GM10266 (cell line): Measurements from ENCODE around the gene S1PR1.

Experiments
- DNase-seq: peaks from one replicate; pipeline ENCODE4 v3.0.0; 2012; ENCODE audit errors: extremely low spot score
- TF ChIP-seq, protein P1 (sequence below): IDR thresholded peaks from 2 replicates; pipeline ENCODE4 v1.5.1; 2012; ENCODE audit warnings: mild to moderate bottlenecking, low read depth; ENCODE audit not compliant: control insufficient read depth, insufficient read depth; ENCODE audit errors: missing control alignments

S1PR1 gene

DNA sequence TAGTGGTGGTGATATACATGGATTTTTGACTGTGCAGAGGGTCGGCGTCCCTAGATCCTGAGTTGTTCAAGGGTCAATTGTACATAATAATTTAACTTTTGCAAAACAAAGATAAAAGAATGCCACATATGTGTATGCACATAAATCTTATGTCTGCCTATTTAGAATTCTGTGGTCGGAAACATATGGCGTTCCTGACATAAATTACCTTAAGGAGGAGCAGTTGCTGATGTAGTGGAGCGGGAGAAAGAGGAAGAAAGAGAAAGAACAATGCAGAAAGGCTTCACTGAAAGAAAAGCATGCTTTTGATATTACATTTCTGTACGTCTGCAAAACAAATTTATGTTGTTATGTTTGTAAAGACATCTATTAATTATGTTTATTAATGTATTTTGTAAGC lies 40.0 kb downstream of the S1PR1 start:
- DNase-seq = no peak
- TF ChIP-seq, protein P1, sequence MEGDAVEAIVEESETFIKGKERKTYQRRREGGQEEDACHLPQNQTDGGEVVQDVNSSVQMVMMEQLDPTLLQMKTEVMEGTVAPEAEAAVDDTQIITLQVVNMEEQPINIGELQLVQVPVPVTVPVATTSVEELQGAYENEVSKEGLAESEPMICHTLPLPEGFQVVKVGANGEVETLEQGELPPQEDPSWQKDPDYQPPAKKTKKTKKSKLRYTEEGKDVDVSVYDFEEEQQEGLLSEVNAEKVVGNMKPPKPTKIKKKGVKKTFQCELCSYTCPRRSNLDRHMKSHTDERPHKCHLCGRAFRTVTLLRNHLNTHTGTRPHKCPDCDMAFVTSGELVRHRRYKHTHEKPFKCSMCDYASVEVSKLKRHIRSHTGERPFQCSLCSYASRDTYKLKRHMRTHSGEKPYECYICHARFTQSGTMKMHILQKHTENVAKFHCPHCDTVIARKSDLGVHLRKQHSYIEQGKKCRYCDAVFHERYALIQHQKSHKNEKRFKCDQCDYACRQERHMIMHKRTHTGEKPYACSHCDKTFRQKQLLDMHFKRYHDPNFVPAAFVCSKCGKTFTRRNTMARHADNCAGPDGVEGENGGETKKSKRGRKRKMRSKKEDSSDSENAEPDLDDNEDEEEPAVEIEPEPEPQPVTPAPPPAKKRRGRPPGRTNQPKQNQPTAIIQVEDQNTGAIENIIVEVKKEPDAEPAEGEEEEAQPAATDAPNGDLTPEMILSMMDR = no peak

DNA sequence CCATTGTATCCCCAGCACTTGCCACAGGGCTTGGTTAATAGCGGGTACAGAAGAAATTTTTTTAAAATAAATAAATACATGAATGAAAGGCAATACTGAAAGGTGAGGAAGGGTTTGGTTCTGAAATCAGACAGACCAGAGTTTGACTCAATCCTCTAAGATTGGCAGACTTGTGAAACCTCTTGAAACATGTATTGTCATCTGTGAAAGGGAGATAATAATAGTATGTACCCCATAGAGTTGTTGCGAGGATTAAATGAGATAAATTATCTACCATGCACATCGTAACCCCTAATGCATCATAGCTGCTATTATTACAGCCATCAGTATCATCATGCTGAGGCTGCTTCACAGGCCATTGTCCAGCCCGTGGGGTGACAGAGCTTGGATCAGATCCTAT lies 41.4 kb downstream of the S1PR1 start:
- no peak for DNase-seq

DNA sequence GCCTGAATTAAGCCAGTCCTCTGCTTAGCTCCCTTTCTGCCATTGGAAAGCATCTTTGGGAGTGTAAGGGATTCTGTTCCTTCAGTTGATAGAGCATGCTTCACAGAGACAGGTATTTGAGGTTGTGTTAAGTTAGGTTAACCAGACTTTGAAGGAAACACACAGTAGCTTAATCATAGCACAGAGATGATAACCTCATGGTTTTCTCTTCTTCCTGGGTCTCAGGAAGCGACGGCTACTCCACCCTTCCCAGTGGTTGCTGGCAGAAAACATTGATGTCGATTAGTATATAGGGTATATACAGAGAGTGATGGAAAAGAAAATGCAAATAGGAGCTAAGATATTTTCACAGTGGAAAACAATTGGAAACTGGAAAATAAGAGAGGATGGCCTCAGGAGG lies 42.0 kb downstream of the S1PR1 start:
- TF ChIP-seq, protein P1 = no peak
- no peak for DNase-seq

More for the DNA sequence above, 41.4 kb downstream of the S1PR1 start:
- TF ChIP-seq, protein P1 = no peak

GRCh38 chr1:101280049-101280592 lies 43.3 kb downstream of the S1PR1 start:
- DNase-seq = no peak

GRCh38 chr1:101280942-101281654 lies 44.3 kb downstream of the S1PR1 start:
- DNase-seq = no peak
- TF ChIP-seq, protein P1 = no peak

More at GRCh38 chr1:101280049-101280592, 43.3 kb downstream of the S1PR1 start:
- TF ChIP-seq, protein P1 = no peak

DNA sequence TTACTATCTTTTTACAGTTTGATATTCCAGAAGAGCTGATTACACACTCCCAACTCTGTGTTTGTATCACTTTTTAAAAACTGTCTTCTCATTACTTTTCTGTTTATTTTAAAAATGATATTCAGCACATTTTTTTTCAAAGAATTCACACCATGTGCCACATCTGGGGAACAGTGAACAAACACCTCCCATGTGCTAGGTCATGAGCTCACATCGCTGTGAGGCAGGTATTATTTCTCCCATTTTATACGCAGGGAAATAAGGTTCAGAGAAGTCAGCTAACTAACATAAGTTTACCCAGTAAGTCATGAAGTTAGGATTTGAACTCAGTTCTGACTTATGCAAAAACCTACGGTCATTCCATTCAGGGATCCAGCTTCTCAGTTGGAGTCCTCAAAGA lies 44.9 kb downstream of the S1PR1 start:
- TF ChIP-seq, protein P1 = no peak
- DNase-seq = no peak

GRCh38 chr1:101282314-101283038 lies 45.7 kb downstream of the S1PR1 start:
- TF ChIP-seq, protein P1 = no peak
- DNase-seq = no peak
